ENCODE measurements around the gene EEF2.

The EEF2 gene

DNA sequence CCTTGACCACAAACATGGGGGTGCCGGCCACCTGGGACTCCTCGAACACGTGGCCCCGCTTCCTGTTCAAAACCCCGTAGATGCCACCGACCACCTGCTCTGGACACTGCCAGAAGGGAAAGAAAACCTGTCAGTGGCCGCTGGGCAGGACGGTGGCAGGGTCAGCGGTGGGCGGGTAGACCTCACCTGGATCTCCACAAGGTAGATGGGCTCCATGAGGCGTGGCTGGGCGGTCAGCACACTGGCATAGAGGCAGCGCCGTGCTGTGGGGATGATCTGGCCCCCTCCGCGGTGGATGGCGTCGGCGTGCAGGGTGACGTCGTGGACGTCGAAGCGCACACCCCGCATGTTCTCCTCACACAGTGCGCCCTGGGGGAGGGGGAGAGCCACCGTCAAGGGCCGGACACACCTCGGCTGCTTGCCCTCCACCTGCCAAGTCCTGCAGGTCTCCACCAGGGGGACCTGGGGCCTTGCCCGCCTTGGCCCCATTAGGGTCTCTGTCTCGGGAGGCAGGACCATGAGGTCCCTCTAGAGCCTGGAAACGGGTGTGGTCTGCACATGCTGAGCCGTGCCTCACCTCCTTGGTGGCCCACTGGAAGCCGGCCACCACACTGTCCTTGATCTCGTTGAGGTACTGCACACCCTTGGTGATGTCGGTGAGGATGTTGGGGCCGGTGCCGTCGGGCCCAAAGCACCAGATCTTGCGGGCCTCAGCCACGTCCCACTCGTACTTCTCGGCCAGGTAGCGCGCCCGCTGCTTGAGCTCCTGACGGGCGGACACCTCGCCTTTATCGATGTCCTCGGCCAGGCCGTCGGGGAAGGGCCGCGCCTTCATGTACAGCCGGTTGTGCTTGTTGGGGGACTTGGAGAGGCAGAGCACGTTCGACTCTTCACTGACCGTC, 7.8 kb downstream of the EEF2 start:
- no peak overlapping the region for H3K4me3 ChIP-seq (ENCODE audit: severe bottlenecking)
- DNase-seq (ENCODE audit: low spot score) (no peak), ATAC-seq (ENCODE audit: low read depth) (no peak)
- no peaks in the 10 kb centered on the region for H3K27me3 ChIP-seq (ENCODE audit: insufficient read depth, poor library complexity, severe bottlenecking)
- no peaks in the 10 kb centered on the region for H3K9me3 ChIP-seq (ENCODE audit: severe bottlenecking)
- no peak for TF ChIP-seq CTCF (IDR thresholded peaks at IDR 0.05; ENCODE audit: poor library complexity, severe bottlenecking)
- H3K4me1 ChIP-seq (ENCODE audit: insufficient read depth, poor library complexity, severe bottlenecking) = no peaks in the 10 kb centered on the region
- peaks cover 75% of the 10 kb centered on the region for H3K36me3 ChIP-seq (ENCODE audit: low read depth)
- no peak overlapping the region for H3K27ac ChIP-seq (ENCODE audit: poor library complexity, severe bottlenecking)

DNA sequence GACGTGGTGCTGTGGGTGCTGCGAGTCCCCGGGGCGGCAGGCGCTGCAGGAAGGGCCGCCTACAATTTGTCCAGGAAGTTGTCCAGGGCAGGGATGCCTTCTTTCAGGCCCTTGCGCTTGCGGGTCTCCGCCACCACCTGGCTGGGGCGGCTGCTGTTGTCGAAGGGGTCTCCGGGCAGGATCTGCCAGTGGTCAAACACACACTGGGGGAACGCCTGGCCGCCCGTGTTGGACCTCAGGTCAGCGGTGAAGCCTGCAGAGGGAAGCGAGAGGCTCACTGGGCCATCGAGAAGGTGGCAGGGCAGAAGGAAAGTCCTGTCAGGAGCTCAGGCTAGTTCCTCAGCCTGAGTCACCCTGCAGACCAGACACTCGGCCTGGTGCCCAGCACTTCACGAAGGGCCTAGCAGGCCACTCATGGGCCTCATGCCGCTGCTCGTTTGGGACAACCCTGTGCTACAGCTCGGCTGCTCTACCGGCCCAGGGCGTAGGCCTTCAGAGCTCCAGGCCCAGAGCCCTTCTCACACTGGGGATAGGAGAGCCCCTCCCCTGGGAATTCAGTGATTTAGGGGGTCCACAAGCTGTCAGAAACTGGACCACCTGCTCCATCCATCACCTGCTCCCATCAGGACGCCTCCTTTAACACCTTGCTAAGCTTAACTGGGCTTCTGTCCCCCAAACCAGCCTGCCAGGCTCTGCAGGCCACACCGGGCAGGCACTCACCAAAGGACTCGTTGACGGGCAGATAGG, 8.6 kb downstream of the EEF2 start:
- Histone ChIP-seq H3K9me3 (ENCODE audit: severe bottlenecking) (no peaks in the 10 kb centered on the region), H3K4me3 (ENCODE audit: severe bottlenecking) (no peak overlapping the region), H3K36me3 (ENCODE audit: low read depth) (peaks cover 67% of the 10 kb centered on the region), H3K27me3 (ENCODE audit: insufficient read depth, poor library complexity, severe bottlenecking) (no peaks in the 10 kb centered on the region), H3K4me1 (ENCODE audit: insufficient read depth, poor library complexity, severe bottlenecking) (no peaks in the 10 kb centered on the region), H3K27ac (ENCODE audit: poor library complexity, severe bottlenecking) (no peak overlapping the region)
- DNase-seq (ENCODE audit: low spot score) (no peak), ATAC-seq (ENCODE audit: low read depth) (no peak)
- TF ChIP-seq CTCF (IDR thresholded peaks at IDR 0.05; ENCODE audit: poor library complexity, severe bottlenecking) = no peak

DNA sequence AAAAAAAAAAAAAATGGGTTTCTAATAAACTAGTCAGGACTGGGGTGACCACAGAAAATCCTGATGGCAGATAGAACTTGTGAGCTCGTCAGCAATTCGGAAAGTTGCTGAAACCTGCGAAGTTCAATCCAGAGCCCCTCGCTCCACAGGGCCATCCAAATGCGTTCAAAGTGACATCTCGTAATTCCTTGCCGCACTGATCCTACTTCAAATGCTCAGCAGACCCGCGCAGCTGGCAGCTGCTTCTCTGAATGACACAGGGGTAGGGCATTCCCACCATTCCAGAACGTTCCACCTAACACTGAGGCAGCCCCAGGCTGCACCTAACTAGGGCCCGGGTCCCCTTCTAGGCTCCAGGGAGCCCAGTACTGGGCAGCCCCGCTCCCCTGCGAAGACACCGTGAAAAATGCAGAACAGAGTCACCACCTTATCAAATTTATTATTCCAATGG, 9.6 kb downstream of the EEF2 start:
- DNase-seq (ENCODE audit: low spot score) (no peak), ATAC-seq (ENCODE audit: low read depth) (no peak)
- no peaks in the 10 kb centered on the region for H3K9me3 ChIP-seq (ENCODE audit: severe bottlenecking)
- H3K36me3 ChIP-seq (ENCODE audit: low read depth) = peaks cover 57% of the 10 kb centered on the region
- no peaks in the 10 kb centered on the region for H3K27me3 ChIP-seq (ENCODE audit: insufficient read depth, poor library complexity, severe bottlenecking)
- no peak overlapping the region for H3K4me3 ChIP-seq (ENCODE audit: severe bottlenecking)
- no peaks in the 10 kb centered on the region for H3K4me1 ChIP-seq (ENCODE audit: insufficient read depth, poor library complexity, severe bottlenecking)
- no peak overlapping the region for H3K27ac ChIP-seq (ENCODE audit: poor library complexity, severe bottlenecking)
- no peak for TF ChIP-seq CTCF (IDR thresholded peaks at IDR 0.05; ENCODE audit: poor library complexity, severe bottlenecking)

DNA sequence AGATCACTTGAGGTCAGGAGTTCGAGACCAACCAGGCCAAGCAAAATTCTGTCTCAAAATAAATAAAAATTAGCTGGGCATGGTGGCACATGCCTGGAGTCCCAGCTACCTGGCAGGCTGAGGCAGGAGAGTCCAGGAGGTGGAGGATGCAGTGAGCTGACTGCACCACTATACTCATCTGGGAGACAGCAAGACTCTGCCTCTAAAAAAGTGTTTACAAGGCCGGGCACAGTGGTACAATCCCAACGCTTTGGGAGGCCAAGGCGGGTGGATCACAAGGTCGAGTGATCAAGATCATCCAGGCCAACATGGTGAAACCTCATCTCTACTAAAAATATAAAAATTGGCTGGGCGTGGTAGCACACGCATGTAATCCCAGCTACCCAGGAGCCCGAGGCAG, 10.1 kb downstream of the EEF2 start:
- no peak for DNase-seq (ENCODE audit: low spot score)
- H3K4me3 ChIP-seq (ENCODE audit: severe bottlenecking) = no peak overlapping the region
- TF ChIP-seq CTCF (IDR thresholded peaks at IDR 0.05; ENCODE audit: poor library complexity, severe bottlenecking) = no peak
- H3K36me3 ChIP-seq (ENCODE audit: low read depth) = peaks cover 51% of the 10 kb centered on the region
- no peak for ATAC-seq (ENCODE audit: low read depth)
- no peaks in the 10 kb centered on the region for H3K27me3 ChIP-seq (ENCODE audit: insufficient read depth, poor library complexity, severe bottlenecking)
- H3K9me3 ChIP-seq (ENCODE audit: severe bottlenecking) = no peaks in the 10 kb centered on the region
- H3K4me1 ChIP-seq (ENCODE audit: insufficient read depth, poor library complexity, severe bottlenecking) = no peaks in the 10 kb centered on the region
- no peak overlapping the region for H3K27ac ChIP-seq (ENCODE audit: poor library complexity, severe bottlenecking)

All from RWPE2 (cell line).